GM12873 (cell line): ENCODE results near the gene SLC35C1.

Experiments
- TF ChIP-seq, protein P1 (sequence below): IDR thresholded peaks from 2 replicates; pipeline ENCODE4 v1.5.1; 2012; ENCODE audit warnings: low read depth, mild to moderate bottlenecking, moderate library complexity, low read length, control low read depth; ENCODE audit not compliant: insufficient read depth; ENCODE audit errors: missing control alignments

SLC35C1 gene

DNA sequence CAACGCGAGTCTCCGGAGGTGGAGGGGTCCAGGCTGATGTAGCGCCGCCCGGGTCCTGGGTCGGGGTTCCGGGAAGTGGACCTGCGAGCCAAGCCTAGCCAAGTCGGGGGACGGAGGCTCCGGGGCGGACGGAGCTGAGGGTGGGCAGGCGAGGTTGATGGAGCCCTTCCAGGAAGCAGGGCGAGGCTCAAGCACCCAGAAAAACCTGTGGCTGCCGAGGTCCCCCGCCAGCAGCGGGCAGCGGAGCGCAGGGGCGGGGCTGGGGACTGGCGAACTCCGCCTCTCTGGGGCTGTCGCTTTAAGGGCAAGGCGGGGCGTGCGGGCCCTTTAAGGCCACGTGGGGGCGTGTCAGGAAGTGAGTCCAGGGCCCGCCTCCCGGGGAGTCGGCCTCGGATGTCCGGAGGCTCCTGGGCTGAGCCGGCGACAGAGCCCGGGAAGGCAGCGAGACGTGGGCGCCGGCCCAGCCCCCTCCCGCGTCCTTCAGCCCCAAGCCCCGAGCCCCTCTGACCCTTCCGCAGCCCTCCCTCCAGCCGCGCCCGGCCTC is at the start of gene SLC35C1:
TSS of gene SLC35C1 (plus strand) at position 389 of the 544 bp plus-strand sequence. CDS start 653 bp downstream, outside the sequence.
- TF ChIP-seq, protein P1, sequence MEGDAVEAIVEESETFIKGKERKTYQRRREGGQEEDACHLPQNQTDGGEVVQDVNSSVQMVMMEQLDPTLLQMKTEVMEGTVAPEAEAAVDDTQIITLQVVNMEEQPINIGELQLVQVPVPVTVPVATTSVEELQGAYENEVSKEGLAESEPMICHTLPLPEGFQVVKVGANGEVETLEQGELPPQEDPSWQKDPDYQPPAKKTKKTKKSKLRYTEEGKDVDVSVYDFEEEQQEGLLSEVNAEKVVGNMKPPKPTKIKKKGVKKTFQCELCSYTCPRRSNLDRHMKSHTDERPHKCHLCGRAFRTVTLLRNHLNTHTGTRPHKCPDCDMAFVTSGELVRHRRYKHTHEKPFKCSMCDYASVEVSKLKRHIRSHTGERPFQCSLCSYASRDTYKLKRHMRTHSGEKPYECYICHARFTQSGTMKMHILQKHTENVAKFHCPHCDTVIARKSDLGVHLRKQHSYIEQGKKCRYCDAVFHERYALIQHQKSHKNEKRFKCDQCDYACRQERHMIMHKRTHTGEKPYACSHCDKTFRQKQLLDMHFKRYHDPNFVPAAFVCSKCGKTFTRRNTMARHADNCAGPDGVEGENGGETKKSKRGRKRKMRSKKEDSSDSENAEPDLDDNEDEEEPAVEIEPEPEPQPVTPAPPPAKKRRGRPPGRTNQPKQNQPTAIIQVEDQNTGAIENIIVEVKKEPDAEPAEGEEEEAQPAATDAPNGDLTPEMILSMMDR, result peak; percentile 12

DNA sequence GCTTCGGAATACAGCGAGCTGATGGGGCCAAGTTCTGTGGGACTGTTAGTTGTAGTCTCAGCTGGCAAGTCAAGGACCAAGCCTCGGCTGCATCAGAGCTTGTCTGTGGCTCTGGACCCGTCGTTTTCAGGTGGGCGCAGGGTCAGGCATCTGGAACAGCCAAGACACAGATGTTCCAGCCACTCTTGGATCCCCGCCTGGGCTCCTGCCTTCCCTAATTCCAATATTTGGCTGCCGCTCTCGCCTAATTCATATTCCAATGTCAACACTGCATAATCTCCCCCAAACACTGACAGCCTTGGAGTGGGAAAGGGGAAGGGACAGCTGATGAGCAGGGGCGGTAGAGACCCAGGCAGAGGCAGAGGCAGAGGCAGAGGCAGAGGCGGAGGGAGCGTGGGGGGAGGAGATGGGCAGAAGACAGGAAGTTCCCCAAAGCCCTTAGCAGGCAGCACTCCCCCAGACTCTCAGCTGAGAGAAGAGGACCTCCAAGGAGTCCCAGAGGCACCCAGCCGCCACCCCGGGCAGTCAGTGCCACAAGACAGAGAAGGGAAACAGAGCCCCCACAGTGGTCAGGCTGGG is 49.6 kb upstream of the SLC35C1 start:
- TF ChIP-seq, protein P1, result no peak

DNA sequence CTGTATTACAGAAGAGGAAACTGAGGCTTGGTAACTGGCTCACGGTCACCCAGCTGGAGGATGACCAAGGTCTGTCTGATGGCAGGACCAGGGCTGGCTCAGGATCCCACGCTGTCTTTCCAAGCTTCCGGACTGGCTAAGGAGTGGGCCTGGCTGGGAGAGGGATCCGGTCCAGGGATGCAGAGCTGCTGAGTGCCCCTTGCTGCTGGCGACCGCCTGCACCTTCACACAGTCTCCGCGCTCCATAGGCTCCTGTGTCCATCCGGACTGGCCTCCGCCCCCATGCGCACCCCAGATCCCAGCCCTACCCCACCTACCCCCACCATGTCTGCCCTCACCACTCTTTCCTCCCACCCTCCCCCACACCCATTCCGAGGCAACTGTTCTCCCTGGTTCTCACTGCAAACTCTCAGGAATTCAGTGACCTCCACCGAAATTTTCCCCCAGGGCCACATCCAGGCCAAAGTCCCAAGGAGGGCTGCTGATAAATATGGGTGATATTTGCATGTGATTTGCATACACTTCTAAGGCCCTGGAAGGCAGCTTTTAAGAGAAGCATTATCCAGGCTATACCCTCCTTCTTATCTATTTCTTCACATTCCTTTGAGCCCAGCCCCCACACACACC is 48.5 kb upstream of the SLC35C1 start:
- TF ChIP-seq, protein P1, result no peak

DNA sequence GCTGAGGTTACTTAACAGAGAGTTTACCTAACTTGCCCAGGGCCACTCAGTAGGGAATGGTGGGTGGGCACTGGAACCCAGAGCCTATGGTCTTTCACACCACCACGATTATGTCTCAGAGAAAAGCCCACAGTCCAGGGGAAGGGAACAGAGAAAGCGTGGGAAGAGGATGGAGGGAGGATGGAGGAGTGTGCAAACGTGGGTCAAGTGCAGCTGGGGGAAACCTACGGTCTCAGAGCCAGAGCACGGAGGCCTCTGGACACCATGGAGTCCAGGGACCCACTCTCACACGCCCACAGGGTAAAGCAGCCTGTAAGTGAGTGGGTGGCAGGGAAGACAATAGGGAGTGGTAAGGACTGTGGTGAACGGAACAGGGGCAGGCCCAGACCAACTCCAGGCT is 47.3 kb upstream of the SLC35C1 start:
- TF ChIP-seq, protein P1, result no peak

GRCh38 chr11:45761659-45762058 is 43.3 kb upstream of the SLC35C1 start:
- TF ChIP-seq, protein P1, result no peak

DNA sequence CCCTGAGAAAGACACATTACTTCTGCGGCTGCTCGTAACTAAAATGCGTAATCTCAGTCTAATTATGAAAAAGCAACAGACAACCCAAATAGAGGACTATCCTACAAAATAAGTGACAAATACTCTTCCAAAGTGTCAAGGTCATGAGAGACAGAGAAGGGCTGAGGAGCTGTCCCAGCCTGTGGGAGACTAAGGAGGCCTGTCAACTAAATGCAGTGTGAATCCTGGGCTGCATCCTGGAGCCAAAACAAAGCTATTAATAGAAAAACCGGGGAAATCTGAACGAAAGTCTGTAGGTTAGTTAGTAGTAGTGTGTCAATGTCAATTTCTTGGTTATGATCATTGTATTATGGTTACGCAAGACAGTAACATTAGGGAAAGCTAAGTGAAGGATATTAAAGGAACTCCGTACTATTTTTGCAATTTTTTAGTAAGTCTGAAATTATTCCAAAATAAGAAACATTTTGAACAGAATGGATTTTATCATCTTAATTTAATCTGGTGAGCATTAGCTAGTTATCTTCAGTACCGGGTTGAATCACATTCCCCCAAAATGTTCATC is 39.8 kb upstream of the SLC35C1 start:
- TF ChIP-seq, protein P1, result no peak

DNA sequence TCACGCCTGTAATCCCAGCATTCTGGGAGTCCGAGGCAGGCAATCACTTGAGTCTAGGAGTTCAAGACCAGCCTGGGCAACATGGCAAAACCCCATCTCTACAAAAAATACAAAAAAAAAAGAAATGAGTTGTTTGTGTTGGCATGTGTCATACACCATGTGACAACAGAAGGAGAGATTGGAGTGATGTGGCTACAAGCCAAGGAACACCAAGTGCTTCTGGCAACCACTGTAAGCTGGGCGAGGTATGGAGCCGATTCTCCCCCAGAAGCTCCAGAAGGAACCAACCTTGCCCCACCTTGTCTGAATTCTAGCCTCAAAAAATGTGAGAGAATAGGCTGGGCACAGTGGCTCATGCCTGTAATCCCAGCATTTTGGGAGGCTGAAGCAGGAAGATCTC is 39.1 kb upstream of the SLC35C1 start:
- TF ChIP-seq, protein P1, result no peak
